ENCODE measurements around the gene WWP2.

The WWP2 gene

DNA sequence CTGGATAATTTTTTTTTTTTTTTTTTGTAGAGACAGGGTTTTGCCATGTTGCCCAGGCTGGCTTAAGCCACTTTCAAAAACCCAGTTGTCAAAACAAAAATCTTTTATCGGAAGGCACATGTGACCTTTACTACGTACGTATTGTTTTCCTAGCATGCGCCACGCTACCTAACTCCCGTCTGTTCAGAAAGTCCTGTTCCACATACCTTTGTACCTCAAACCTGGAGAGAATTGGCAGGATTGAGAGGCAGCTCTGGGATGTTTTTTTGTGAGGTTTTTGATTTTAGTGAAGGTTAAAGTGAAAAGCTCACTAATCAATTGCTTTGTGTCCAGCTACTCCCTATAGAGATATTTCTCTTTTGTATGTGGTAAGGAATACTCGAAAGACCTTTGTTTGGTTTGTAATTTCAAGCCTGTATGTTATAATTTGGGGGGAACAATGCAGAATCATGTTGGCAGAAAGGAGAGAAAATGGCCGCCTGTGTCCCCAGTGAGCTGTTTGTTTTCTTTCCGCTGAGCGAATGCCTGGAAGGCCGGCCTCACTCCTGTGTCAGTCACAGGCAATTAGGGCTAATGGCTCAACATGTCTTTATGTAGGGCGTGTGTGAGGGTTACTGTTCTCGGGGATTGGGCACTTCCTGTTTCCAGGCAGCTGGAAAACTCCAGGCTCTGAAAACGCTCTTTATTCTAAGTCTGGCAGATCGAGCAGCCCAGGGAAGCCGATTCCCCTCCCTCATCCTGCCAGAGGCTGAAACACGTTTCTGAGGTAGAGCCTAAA lies 128.2 kb downstream of the WWP2 start:
- H3K27me3 ChIP-seq (ENCODE audit: control insufficient read depth, insufficient read depth, low read length), result no peaks in the 10 kb centered on the region
- H3K36me3 ChIP-seq (ENCODE audit: insufficient read depth, low read length), result peaks cover 11% of the 10 kb centered on the region

GRCh38 chr16:69890892-69891282 lies 128.8 kb downstream of the WWP2 start:
- peak overlapping the region; percentile 53 for H3K9ac ChIP-seq (ENCODE audit: low read depth, low read length)
- no peak overlapping the region for H3K4me3 ChIP-seq (ENCODE audit: low read length)
- peaks cover 11% of the 10 kb centered on the region for H3K36me3 ChIP-seq (ENCODE audit: insufficient read depth, low read length)
- H3K9me3 ChIP-seq (replicated peaks; ENCODE audit: low read length), result no peaks in the 10 kb centered on the region
- no peaks in the 10 kb centered on the region for H3K27me3 ChIP-seq (ENCODE audit: control insufficient read depth, insufficient read depth, low read length)
- peaks cover 7% of the 10 kb centered on the region for H3K4me1 ChIP-seq (ENCODE audit: control insufficient read depth, insufficient read depth, low read length)
- H3K4me2 ChIP-seq (ENCODE audit: low read length), result no peak overlapping the region

More for the DNA sequence above, 128.2 kb downstream of the WWP2 start:
- peak overlapping the region; percentile 53 for H3K9ac ChIP-seq (ENCODE audit: low read depth, low read length)
- peak overlapping the region; percentile 33 for H3K4me2 ChIP-seq (ENCODE audit: low read length)
- no peaks in the 10 kb centered on the region for H3K9me3 ChIP-seq (replicated peaks; ENCODE audit: low read length)
- no peak overlapping the region for H3K4me3 ChIP-seq (ENCODE audit: low read length)
- H3K4me1 ChIP-seq (ENCODE audit: control insufficient read depth, insufficient read depth, low read length), result peaks cover 7% of the 10 kb centered on the region

- Histone ChIP-seq H3K4me2 (ENCODE audit: low read length) (no peak overlapping the region), H3K4me3 (ENCODE audit: low read length) (no peak overlapping the region), H3K27me3 (ENCODE audit: control insufficient read depth, insufficient read depth, low read length) (no peaks in the 10 kb centered on the region), H3K9me3 (replicated peaks; ENCODE audit: low read length) (no peaks in the 10 kb centered on the region), H3K36me3 (ENCODE audit: insufficient read depth, low read length) (peaks cover 8% of the 10 kb centered on the region), H3K4me1 (ENCODE audit: control insufficient read depth, insufficient read depth, low read length) (peaks cover 7% of the 10 kb centered on the region), H3K9ac (ENCODE audit: low read depth, low read length) (no peak overlapping the region)
Observed at GRCh38 chr16:69892378-69892777, 130.2 kb downstream of the WWP2 start.

- peaks cover 6% of the 10 kb centered on the region for H3K36me3 ChIP-seq (ENCODE audit: insufficient read depth, low read length)
Observed at GRCh38 chr16:69893106-69893505, 131.0 kb downstream of the WWP2 start.

GRCh38 chr16:69894676-69895075 lies 132.5 kb downstream of the WWP2 start:
- H3K27me3 ChIP-seq (ENCODE audit: control insufficient read depth, insufficient read depth, low read length), result no peaks in the 10 kb centered on the region
- no peaks in the 10 kb centered on the region for H3K9me3 ChIP-seq (replicated peaks; ENCODE audit: low read length)
- no peak overlapping the region for H3K4me2 ChIP-seq (ENCODE audit: low read length)
- no peaks in the 10 kb centered on the region for H3K36me3 ChIP-seq (ENCODE audit: insufficient read depth, low read length)
- peaks cover 7% of the 10 kb centered on the region for H3K4me1 ChIP-seq (ENCODE audit: control insufficient read depth, insufficient read depth, low read length)
- H3K4me3 ChIP-seq (ENCODE audit: low read length), result no peak overlapping the region
- no peak overlapping the region for H3K9ac ChIP-seq (ENCODE audit: low read depth, low read length)

More at GRCh38 chr16:69893106-69893505, 131.0 kb downstream of the WWP2 start:
- H3K4me3 ChIP-seq (ENCODE audit: low read length), result no peak overlapping the region
- H3K4me1 ChIP-seq (ENCODE audit: control insufficient read depth, insufficient read depth, low read length), result peaks cover 7% of the 10 kb centered on the region
- no peak overlapping the region for H3K4me2 ChIP-seq (ENCODE audit: low read length)
- no peak overlapping the region for H3K9ac ChIP-seq (ENCODE audit: low read depth, low read length)
- H3K27me3 ChIP-seq (ENCODE audit: control insufficient read depth, insufficient read depth, low read length), result no peaks in the 10 kb centered on the region
- H3K9me3 ChIP-seq (replicated peaks; ENCODE audit: low read length), result no peaks in the 10 kb centered on the region

- no peaks in the 10 kb centered on the region for H3K9me3 ChIP-seq (replicated peaks; ENCODE audit: low read length)
- H3K27me3 ChIP-seq (ENCODE audit: control insufficient read depth, insufficient read depth, low read length), result no peaks in the 10 kb centered on the region
- H3K36me3 ChIP-seq (ENCODE audit: insufficient read depth, low read length), result peaks cover 3% of the 10 kb centered on the region
- H3K9ac ChIP-seq (ENCODE audit: low read depth, low read length), result no peak overlapping the region
- H3K4me1 ChIP-seq (ENCODE audit: control insufficient read depth, insufficient read depth, low read length), result peaks cover 20% of the 10 kb centered on the region
- H3K4me2 ChIP-seq (ENCODE audit: low read length), result no peak overlapping the region
- H3K4me3 ChIP-seq (ENCODE audit: low read length), result no peak overlapping the region
Observed at GRCh38 chr16:69903865-69904415, 141.8 kb downstream of the WWP2 start.

GRCh38 chr16:69904495-69905170 lies 142.5 kb downstream of the WWP2 start:
- H3K9me3 ChIP-seq (replicated peaks; ENCODE audit: low read length), result no peaks in the 10 kb centered on the region
- H3K36me3 ChIP-seq (ENCODE audit: insufficient read depth, low read length), result peaks cover 7% of the 10 kb centered on the region
- no peak overlapping the region for H3K4me2 ChIP-seq (ENCODE audit: low read length)
- H3K9ac ChIP-seq (ENCODE audit: low read depth, low read length), result no peak overlapping the region
- H3K4me3 ChIP-seq (ENCODE audit: low read length), result no peak overlapping the region
- H3K27me3 ChIP-seq (ENCODE audit: control insufficient read depth, insufficient read depth, low read length), result no peaks in the 10 kb centered on the region
- H3K4me1 ChIP-seq (ENCODE audit: control insufficient read depth, insufficient read depth, low read length), result peaks cover 20% of the 10 kb centered on the region

GRCh38 chr16:69905171-69905555 lies 143.0 kb downstream of the WWP2 start:
- Histone ChIP-seq H3K27me3 (ENCODE audit: control insufficient read depth, insufficient read depth, low read length) (no peaks in the 10 kb centered on the region), H3K4me3 (ENCODE audit: low read length) (no peak overlapping the region), H3K9ac (ENCODE audit: low read depth, low read length) (no peak overlapping the region), H3K9me3 (replicated peaks; ENCODE audit: low read length) (no peaks in the 10 kb centered on the region), H3K4me1 (ENCODE audit: control insufficient read depth, insufficient read depth, low read length) (peaks cover 20% of the 10 kb centered on the region), H3K36me3 (ENCODE audit: insufficient read depth, low read length) (peaks cover 7% of the 10 kb centered on the region), H3K4me2 (ENCODE audit: low read length) (no peak overlapping the region)

DNA sequence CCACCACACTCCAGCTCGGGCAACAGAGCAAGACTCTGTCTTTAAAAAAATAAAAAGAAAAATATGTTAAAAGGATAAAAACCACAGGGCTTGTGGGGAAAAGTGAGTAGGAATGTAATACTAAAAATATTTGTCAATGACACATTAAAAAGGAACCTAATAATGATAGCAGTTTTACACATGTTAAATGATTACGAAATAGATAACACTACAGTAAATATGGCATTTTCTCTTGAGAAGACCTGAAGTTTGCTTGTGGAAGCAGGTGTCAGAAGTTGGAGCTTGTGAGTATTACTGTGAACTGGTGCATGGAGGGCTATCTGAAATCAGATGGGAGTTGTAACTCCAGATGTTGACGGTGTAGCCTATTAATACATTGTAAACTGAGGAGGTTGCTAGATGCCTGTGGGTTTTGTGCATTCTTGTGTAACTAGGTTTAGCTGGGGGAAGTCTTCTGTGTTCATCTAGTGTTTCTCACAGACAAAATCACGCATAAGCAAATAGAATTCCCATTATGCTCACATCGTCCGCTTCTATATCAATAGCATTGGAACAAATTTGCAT lies 144.8 kb downstream of the WWP2 start:
- peaks cover 14% of the 10 kb centered on the region for H3K4me1 ChIP-seq (ENCODE audit: control insufficient read depth, insufficient read depth, low read length)
- no peak overlapping the region for H3K4me3 ChIP-seq (ENCODE audit: low read length)
- no peaks in the 10 kb centered on the region for H3K9me3 ChIP-seq (replicated peaks; ENCODE audit: low read length)
- H3K9ac ChIP-seq (ENCODE audit: low read depth, low read length), result no peak overlapping the region
- H3K4me2 ChIP-seq (ENCODE audit: low read length), result peak overlapping the region; percentile 2
- no peaks in the 10 kb centered on the region for H3K27me3 ChIP-seq (ENCODE audit: control insufficient read depth, insufficient read depth, low read length)
- peaks cover 7% of the 10 kb centered on the region for H3K36me3 ChIP-seq (ENCODE audit: insufficient read depth, low read length)

GRCh38 chr16:69909043-69909442 lies 146.9 kb downstream of the WWP2 start:
- Histone ChIP-seq H3K9me3 (replicated peaks; ENCODE audit: low read length) (no peaks in the 10 kb centered on the region), H3K9ac (ENCODE audit: low read depth, low read length) (no peak overlapping the region), H3K4me1 (ENCODE audit: control insufficient read depth, insufficient read depth, low read length) (peaks cover 14% of the 10 kb centered on the region), H3K27me3 (ENCODE audit: control insufficient read depth, insufficient read depth, low read length) (no peaks in the 10 kb centered on the region), H3K36me3 (ENCODE audit: insufficient read depth, low read length) (peaks cover 7% of the 10 kb centered on the region), H3K4me3 (ENCODE audit: low read length) (no peak overlapping the region), H3K4me2 (ENCODE audit: low read length) (no peak overlapping the region)

DNA sequence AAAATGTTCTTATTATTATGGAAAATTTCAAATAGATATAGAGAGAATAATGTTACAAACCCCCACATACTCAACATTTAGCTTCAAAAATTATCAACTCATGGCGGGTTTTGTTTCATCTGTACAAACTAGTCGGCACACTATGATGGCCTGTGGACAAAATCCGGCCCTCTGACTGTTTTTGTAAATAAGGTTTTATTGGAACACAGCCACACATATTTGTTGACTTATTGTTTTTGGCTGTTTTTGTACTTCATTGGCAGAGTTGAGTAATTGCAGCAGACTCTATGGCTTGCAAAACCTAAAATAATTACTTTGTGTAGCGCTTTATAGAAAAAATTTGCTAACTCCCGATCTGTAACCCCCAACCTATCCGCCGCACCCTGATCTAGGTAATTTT lies 147.6 kb downstream of the WWP2 start:
- H3K9ac ChIP-seq (ENCODE audit: low read depth, low read length), result no peak overlapping the region

More for the DNA sequence above, 147.6 kb downstream of the WWP2 start:
- Histone ChIP-seq H3K4me2 (ENCODE audit: low read length) (no peak overlapping the region), H3K27me3 (ENCODE audit: control insufficient read depth, insufficient read depth, low read length) (no peaks in the 10 kb centered on the region), H3K36me3 (ENCODE audit: insufficient read depth, low read length) (peaks cover 7% of the 10 kb centered on the region), H3K4me3 (ENCODE audit: low read length) (no peak overlapping the region), H3K4me1 (ENCODE audit: control insufficient read depth, insufficient read depth, low read length) (peaks cover 14% of the 10 kb centered on the region), H3K9me3 (replicated peaks; ENCODE audit: low read length) (no peaks in the 10 kb centered on the region)

Data from skeletal muscle satellite cell (primary cell).